ENCODE data around the gene RGS6.

Gene RGS6

GRCh38 chr14:72423957-72424356 is 491.7 kb downstream of the RGS6 start:
- Histone ChIP-seq H3K36me3 (no peaks in the 10 kb centered on the region), H3K4me1 (ENCODE audit: control insufficient read depth in 1 of 2, insufficient read depth in 1 of 2, low read depth in 1 of 2, low read length in 1 of 2) (no peaks in the 10 kb centered on the region), H3K9me3 (no peaks in the 10 kb centered on the region), H3K4me3 (ENCODE audit: low read depth in 1 of 2, low read length in 1 of 2) (no peak overlapping the region), H3K27me3 (no peaks in the 10 kb centered on the region), H3K27ac (no peak overlapping the region)
- no peak for TF ChIP-seq CTCF (IDR thresholded peaks at IDR 0.05)

GRCh38 chr14:72430457-72430856 is 498.2 kb downstream of the RGS6 start:
- Histone ChIP-seq H3K36me3 (no peaks in the 10 kb centered on the region), H3K4me3 (ENCODE audit: low read depth in 1 of 2, low read length in 1 of 2) (no peak overlapping the region), H3K9me3 (no peaks in the 10 kb centered on the region), H3K27ac (no peak overlapping the region), H3K27me3 (no peaks in the 10 kb centered on the region), H3K4me1 (ENCODE audit: control insufficient read depth in 1 of 2, insufficient read depth in 1 of 2, low read depth in 1 of 2, low read length in 1 of 2) (no peaks in the 10 kb centered on the region)
- no peak for TF ChIP-seq CTCF (IDR thresholded peaks at IDR 0.05)

GRCh38 chr14:72432748-72433147 is 500.5 kb downstream of the RGS6 start:
- no peaks in the 10 kb centered on the region for H3K9me3 ChIP-seq
- TF ChIP-seq CTCF (IDR thresholded peaks at IDR 0.05), result no peak
- H3K36me3 ChIP-seq, result no peaks in the 10 kb centered on the region
- no peak overlapping the region for H3K4me3 ChIP-seq (ENCODE audit: low read depth in 1 of 2, low read length in 1 of 2)
- H3K27ac ChIP-seq, result no peak overlapping the region
- H3K4me1 ChIP-seq (ENCODE audit: control insufficient read depth in 1 of 2, insufficient read depth in 1 of 2, low read depth in 1 of 2, low read length in 1 of 2), result no peaks in the 10 kb centered on the region
- H3K27me3 ChIP-seq, result no peaks in the 10 kb centered on the region

- H3K27ac ChIP-seq, result no peak overlapping the region
- no peak overlapping the region for H3K4me3 ChIP-seq (ENCODE audit: low read depth in 1 of 2, low read length in 1 of 2)
- H3K9me3 ChIP-seq, result no peaks in the 10 kb centered on the region
- H3K36me3 ChIP-seq, result no peaks in the 10 kb centered on the region
- H3K27me3 ChIP-seq, result no peaks in the 10 kb centered on the region
- H3K4me1 ChIP-seq (ENCODE audit: control insufficient read depth in 1 of 2, insufficient read depth in 1 of 2, low read depth in 1 of 2, low read length in 1 of 2), result no peaks in the 10 kb centered on the region
- no peak for TF ChIP-seq CTCF (IDR thresholded peaks at IDR 0.05)
These were observed 501.3 kb downstream of the RGS6 start for GRCh38 chr14:72433511-72433910.

GRCh38 chr14:72434856-72435255 is 502.6 kb downstream of the RGS6 start:
- TF ChIP-seq CTCF (IDR thresholded peaks at IDR 0.05), result no peak
- Histone ChIP-seq H3K4me3 (ENCODE audit: low read depth in 1 of 2, low read length in 1 of 2) (no peak overlapping the region), H3K9me3 (no peaks in the 10 kb centered on the region), H3K27me3 (peaks cover 12% of the 10 kb centered on the region), H3K27ac (no peak overlapping the region), H3K4me1 (ENCODE audit: control insufficient read depth in 1 of 2, insufficient read depth in 1 of 2, low read depth in 1 of 2, low read length in 1 of 2) (no peaks in the 10 kb centered on the region), H3K36me3 (no peaks in the 10 kb centered on the region)

GRCh38 chr14:72439707-72440106 is 507.5 kb downstream of the RGS6 start:
- H3K27me3 ChIP-seq, result peaks cover 14% of the 10 kb centered on the region
- H3K27ac ChIP-seq, result no peak overlapping the region
- TF ChIP-seq CTCF (IDR thresholded peaks at IDR 0.05), result no peak
- no peak overlapping the region for H3K4me3 ChIP-seq (ENCODE audit: low read depth in 1 of 2, low read length in 1 of 2)
- H3K9me3 ChIP-seq, result no peaks in the 10 kb centered on the region
- no peaks in the 10 kb centered on the region for H3K4me1 ChIP-seq (ENCODE audit: control insufficient read depth in 1 of 2, insufficient read depth in 1 of 2, low read depth in 1 of 2, low read length in 1 of 2)
- H3K36me3 ChIP-seq, result no peaks in the 10 kb centered on the region

Measured in neutrophil (primary cell).